Stomach smooth muscle (tissue), 2 donors: ENCODE measurements around the gene FGF12.
"Not testable (repeated sequence)": the region's sequence is repeated elsewhere in the genome, so short reads cannot be mapped to it uniquely, and the experiment has no call there.

Experiments
- H3K27ac ChIP-seq: one replicate; pipeline ENCODE4 v1.7.0; 2013; ENCODE audit warnings: mild to moderate bottlenecking, low read length, inconsistent platforms
- H3K27me3 ChIP-seq, 2 donors: one replicate each; pipeline ENCODE4 v1.7.0; 2013; ENCODE audit warnings: low read length in 2 of 2; ENCODE audit not compliant: insufficient read depth in 2 of 2, control insufficient read depth in 1 of 2
- H3K36me3 ChIP-seq, 2 donors: one replicate each; pipeline ENCODE4 v1.7.0; 2013; ENCODE audit warnings: low read length in 2 of 2; ENCODE audit not compliant: control insufficient read depth in 2 of 2, insufficient read depth in 2 of 2
- H3K4me1 ChIP-seq: one replicate; pipeline ENCODE4 v1.7.0; 2013; ENCODE audit warnings: low read length; ENCODE audit not compliant: control insufficient read depth, insufficient read depth
- H3K4me3 ChIP-seq, 2 donors: one replicate each; pipeline ENCODE4 v1.7.0; 2013; ENCODE audit warnings: low read length in 2 of 2
- H3K9ac ChIP-seq, 2 donors: one replicate each; pipeline ENCODE4 v1.7.0; 2013; ENCODE audit warnings: low read length in 2 of 2, mild to moderate bottlenecking in 1 of 2
- H3K9me3 ChIP-seq, 2 donors: one replicate each; pipeline ENCODE4 v1.7.0; 2013; ENCODE audit warnings: low read length in 2 of 2; ENCODE audit not compliant: control insufficient read depth in 2 of 2
- donor health status: healthy.
- donor health status: Pancreatic carcinoma.

The FGF12 gene

DNA sequence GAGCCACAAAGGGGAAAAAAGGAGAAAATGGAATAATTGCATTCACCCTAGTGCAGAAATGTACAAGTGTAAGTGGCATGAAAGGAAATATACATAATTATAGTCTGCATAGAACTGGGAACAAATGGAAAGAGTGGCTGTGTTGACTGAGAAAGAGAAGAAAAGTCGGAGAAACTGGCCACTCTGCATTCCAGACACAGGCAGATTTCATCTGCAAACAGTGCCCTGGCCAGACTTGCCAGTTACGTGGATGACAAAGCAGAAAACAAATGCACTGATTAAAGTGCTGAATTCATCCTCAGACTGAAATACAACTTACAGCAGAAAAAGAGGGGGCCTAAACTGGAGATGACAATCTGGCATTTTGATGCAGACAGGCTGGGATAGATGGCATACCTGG, 129.8 kb downstream of the FGF12 start:
- no peak overlapping the region for H3K4me3 ChIP-seq
- H3K36me3 ChIP-seq = no peaks in the 10 kb centered on the region
- H3K4me1 ChIP-seq = no peaks in the 10 kb centered on the region
- no peaks in the 10 kb centered on the region for H3K9me3 ChIP-seq
- H3K27ac ChIP-seq = no peak overlapping the region
- no peaks in the 10 kb centered on the region for H3K27me3 ChIP-seq
- no peak overlapping the region for H3K9ac ChIP-seq

- Histone ChIP-seq H3K36me3 (no peaks in the 10 kb centered on the region), H3K4me1 (no peaks in the 10 kb centered on the region), H3K9ac (no peak overlapping the region), H3K27ac (no peak overlapping the region), H3K9me3 (peaks cover 0 to 4% of the 10 kb centered on the region in 2 donors), H3K4me3 (no peak overlapping the region), H3K27me3 (no peaks in the 10 kb centered on the region)
These were observed 148.6 kb downstream of the FGF12 start for GRCh38 chr3:192578729-192579128.

DNA sequence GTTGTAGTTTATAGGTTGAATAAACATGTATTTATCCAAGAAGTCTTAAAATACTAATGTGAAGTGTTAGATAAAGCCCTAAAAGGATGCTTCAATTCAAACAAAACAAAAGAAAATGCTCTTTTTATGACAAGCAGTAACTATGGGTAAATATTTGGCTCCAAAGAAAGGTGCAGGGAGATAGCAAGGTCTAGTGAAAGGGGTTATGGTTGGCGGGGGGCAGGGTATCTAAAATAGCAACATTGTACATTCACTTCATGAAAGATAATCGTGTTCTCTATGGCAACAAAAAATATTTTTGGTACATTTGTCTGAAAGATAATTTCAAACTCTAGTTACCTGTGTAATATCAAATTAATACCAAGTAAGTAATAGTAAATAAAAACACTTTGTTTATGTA, 149.5 kb downstream of the FGF12 start:
- no peak overlapping the region for H3K27ac ChIP-seq
- peaks cover 0 to 4% of the 10 kb centered on the region in 2 donors for H3K9me3 ChIP-seq
- H3K9ac ChIP-seq = no peak overlapping the region
- H3K36me3 ChIP-seq = no peaks in the 10 kb centered on the region
- H3K27me3 ChIP-seq = no peaks in the 10 kb centered on the region
- no peak overlapping the region for H3K4me3 ChIP-seq
- no peaks in the 10 kb centered on the region for H3K4me1 ChIP-seq

GRCh38 chr3:192577271-192577670, 150.1 kb downstream of the FGF12 start:
- peaks cover 0 to 4% of the 10 kb centered on the region in 2 donors for H3K9me3 ChIP-seq
- no peak overlapping the region for H3K4me3 ChIP-seq
- H3K9ac ChIP-seq = no peak overlapping the region
- no peaks in the 10 kb centered on the region for H3K4me1 ChIP-seq
- H3K27me3 ChIP-seq = no peaks in the 10 kb centered on the region
- H3K36me3 ChIP-seq = no peaks in the 10 kb centered on the region
- H3K27ac ChIP-seq = no peak overlapping the region

GRCh38 chr3:192576704-192577103, 150.6 kb downstream of the FGF12 start:
- not testable (repeated sequence) for H3K27me3 ChIP-seq, H3K27ac ChIP-seq, H3K9me3 ChIP-seq, H3K36me3 ChIP-seq, H3K4me3 ChIP-seq, H3K9ac ChIP-seq, H3K4me1 ChIP-seq

GRCh38 chr3:192575879-192576506, 151.3 kb downstream of the FGF12 start:
- Histone ChIP-seq H3K9me3 (peaks cover 0 to 4% of the 10 kb centered on the region in 2 donors), H3K4me3 (no peak overlapping the region), H3K9ac (no peak overlapping the region), H3K4me1 (no peaks in the 10 kb centered on the region), H3K36me3 (no peaks in the 10 kb centered on the region), H3K27ac (no peak overlapping the region), H3K27me3 (no peaks in the 10 kb centered on the region)

GRCh38 chr3:192573240-192573639, 154.1 kb downstream of the FGF12 start:
- no peak overlapping the region for H3K4me3 ChIP-seq
- no peak overlapping the region for H3K27ac ChIP-seq
- H3K27me3 ChIP-seq = no peaks in the 10 kb centered on the region
- no peaks in the 10 kb centered on the region for H3K36me3 ChIP-seq
- H3K4me1 ChIP-seq = no peaks in the 10 kb centered on the region
- H3K9me3 ChIP-seq = peaks cover 0 to 4% of the 10 kb centered on the region in 2 donors
- H3K9ac ChIP-seq = no peak overlapping the region

GRCh38 chr3:192570821-192571791, 156.2 kb downstream of the FGF12 start:
- peak overlapping the region; percentile 43 to 48 for H3K9ac ChIP-seq
- peak overlapping the region; percentile 31 for H3K27ac ChIP-seq
- H3K36me3 ChIP-seq = no peaks in the 10 kb centered on the region
- no peaks in the 10 kb centered on the region for H3K4me1 ChIP-seq
- no peaks in the 10 kb centered on the region for H3K9me3 ChIP-seq
- peak overlapping the region; percentile 66 to 79 for H3K4me3 ChIP-seq
- H3K27me3 ChIP-seq = no peaks in the 10 kb centered on the region

DNA sequence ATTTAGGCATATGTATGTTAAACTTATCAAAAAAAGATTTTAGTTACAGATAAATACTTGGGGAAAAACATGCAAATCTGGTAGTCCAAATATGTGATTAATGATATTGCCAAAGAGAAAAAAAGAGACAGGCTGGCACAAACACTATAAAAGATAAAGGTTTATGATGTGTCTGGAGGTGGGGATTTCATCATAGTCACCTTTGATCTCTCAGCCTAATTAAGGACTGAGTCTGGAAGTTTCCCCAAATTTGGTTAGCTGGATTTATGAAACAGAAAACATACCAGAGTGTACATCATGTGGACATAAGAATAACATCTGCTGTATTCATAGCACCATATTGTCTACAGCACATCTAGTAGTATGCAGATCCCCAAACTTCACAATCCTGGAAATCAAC, 157.0 kb downstream of the FGF12 start:
- no peak overlapping the region for H3K27ac ChIP-seq
- no peaks in the 10 kb centered on the region for H3K4me1 ChIP-seq
- no peaks in the 10 kb centered on the region for H3K27me3 ChIP-seq
- H3K36me3 ChIP-seq = no peaks in the 10 kb centered on the region
- H3K9ac ChIP-seq = no peak overlapping the region
- no peaks in the 10 kb centered on the region for H3K9me3 ChIP-seq
- H3K4me3 ChIP-seq = no peak overlapping the region

DNA sequence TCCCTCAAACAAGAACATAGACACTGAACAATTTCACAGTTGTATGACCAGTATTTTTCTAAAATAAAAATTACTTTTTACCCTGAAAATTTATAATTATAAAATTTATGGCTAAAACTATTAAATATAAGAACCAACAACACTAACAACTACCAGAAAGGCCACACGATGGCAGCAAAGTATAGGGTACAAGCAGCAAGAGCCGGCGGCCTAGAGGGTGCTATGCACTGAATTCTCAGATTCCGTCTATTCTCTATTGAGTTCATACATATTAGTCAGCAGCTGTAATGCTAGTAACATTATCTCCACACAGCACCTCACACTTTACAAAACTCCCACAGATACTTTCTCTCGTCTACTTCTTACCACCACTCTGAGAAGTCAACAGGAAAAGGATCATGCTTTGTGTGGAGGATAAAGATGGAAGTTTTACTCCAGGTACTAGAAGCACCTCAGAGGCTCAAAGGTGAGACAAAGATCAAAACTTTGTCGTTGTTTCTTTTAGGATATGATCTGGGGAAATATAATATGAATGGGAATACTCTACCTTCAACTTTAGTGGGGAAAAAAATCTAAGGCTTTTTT, 160.5 kb downstream of the FGF12 start:
- Histone ChIP-seq H3K4me3 (no peak overlapping the region), H3K4me1 (no peaks in the 10 kb centered on the region), H3K9me3 (no peaks in the 10 kb centered on the region), H3K27me3 (no peaks in the 10 kb centered on the region), H3K27ac (no peak overlapping the region), H3K36me3 (no peaks in the 10 kb centered on the region), H3K9ac (no peak overlapping the region)
